Fibroblast of lung (primary cell): ENCODE measurements around the gene PRRX2. TPM values are rescaled to one million over a fixed set of nuclear protein-coding genes. Genes with fewer than 3 reads are reported as not detected.

Source experiments
- DNase-seq, 2 donors: peaks; one replicate each; pipeline versions ENCODE4 v3.0.0 to v3.0.0-alpha.2; 2010; ENCODE audit warnings: low read depth in 2 of 2
- H2AFZ ChIP-seq: 2 replicates; pipeline ENCODE4 v1.5.1; 2012; ENCODE audit warnings: low read length, control low read depth, inconsistent platforms
- H3K27ac ChIP-seq: 2 replicates; pipeline ENCODE4 v1.5.1; 2011; ENCODE audit warnings: low read length, control low read depth; ENCODE audit not compliant: insufficient read depth
- H3K27me3 ChIP-seq: 2 replicates; pipeline ENCODE4 v1.5.1; 2011; ENCODE audit warnings: mild to moderate bottlenecking, low read length; ENCODE audit not compliant: control insufficient read depth, insufficient read depth
- H3K36me3 ChIP-seq: 2 replicates; pipeline ENCODE4 v1.5.1; 2011; ENCODE audit warnings: low read length; ENCODE audit not compliant: control insufficient read depth, insufficient read depth
- H3K4me1 ChIP-seq: 2 replicates; pipeline ENCODE4 v1.5.1; 2011; ENCODE audit warnings: low read length; ENCODE audit not compliant: control insufficient read depth, insufficient read depth; ENCODE audit errors: extremely low read depth
- H3K4me2 ChIP-seq: 2 replicates; pipeline ENCODE4 v1.5.1; 2011; ENCODE audit warnings: low read length, control low read depth; ENCODE audit not compliant: insufficient read depth; ENCODE audit errors: extremely low read depth
- H3K4me3 ChIP-seq, 4 experiments: fragments of 200-600 bp in 1 of 4; sonication (generic) in 1 of 4; replicated peaks in 1 of 4; 2 replicates each; pipeline ENCODE4 v1.5.1; 2011 to 2016; ENCODE audit warnings: low read length in 4 of 4, low read depth in 3 of 4, mild to moderate bottlenecking in 3 of 4, control low read depth in 2 of 4, inconsistent platforms in 1 of 4, mixed read lengths in 1 of 4; ENCODE audit not compliant: insufficient read depth in 1 of 4; ENCODE audit errors: control extremely low read depth in 1 of 4
- H3K79me2 ChIP-seq: 2 replicates; pipeline ENCODE4 v1.5.1; 2012; ENCODE audit warnings: mild to moderate bottlenecking, low read length, inconsistent platforms; ENCODE audit not compliant: control insufficient read depth, insufficient read depth
- H3K9ac ChIP-seq: 2 replicates; pipeline ENCODE4 v1.5.1; 2011; ENCODE audit warnings: mild to moderate bottlenecking, low read length, control low read depth; ENCODE audit not compliant: insufficient read depth
- H3K9me3 ChIP-seq: 2 replicates; pipeline ENCODE4 v1.5.1; 2012; ENCODE audit warnings: low read depth, low read length; ENCODE audit not compliant: control insufficient read depth, insufficient read depth
- H4K20me1 ChIP-seq: 2 replicates; pipeline ENCODE4 v1.5.1; 2011; ENCODE audit warnings: low read length; ENCODE audit not compliant: control insufficient read depth, insufficient read depth; ENCODE audit errors: extremely low read depth
- CTCF ChIP-seq, 2 donors: IDR thresholded peaks in 1 of 2; conservative IDR thresholded peaks in 1 of 2; 1 replicate in 1 of 2; 2 replicates in 1 of 2; pipeline ENCODE4 v1.5.1; 2011 to 2012; ENCODE audit warnings: low read length in 2 of 2, control low read depth in 1 of 2, inconsistent platforms in 1 of 2, low read depth in 1 of 2, mild to moderate bottlenecking in 1 of 2
- EZH2 ChIP-seq: IDR thresholded peaks from 2 replicates; pipeline ENCODE4 v1.5.1; 2012; ENCODE audit warnings: low read length, control low read depth, mild to moderate bottlenecking; ENCODE audit errors: missing control alignments
- polyA plus RNA-seq, 2 donors: library from polyadenylated mRNA; depleted of rRNA in 1 of 2; stranded (reverse) in 1 of 2; unstranded in 1 of 2; fragments of >200 nt; gene quantifications; 2 replicates each; pipeline ENCODE4 v1.2.1, GENCODE V29; 2011 to 2012; ENCODE audit warnings: missing spikeins in 1 of 2
- total RNA-seq: library from RNA; depleted of rRNA; stranded (reverse); fragments of >200 nt; gene quantifications from 2 replicates; pipeline ENCODE4 v1.2.1, GENCODE V29; 2014

Gene PRRX2
- total and polyA plus RNA-seq, 2 donors (not counting 1 experiment from before 2014, with no cell fraction given): 4.4 to 11.7 TPM

GRCh38 chr9:129740666-129741464 lies 75.4 kb downstream of the PRRX2 start:
- Histone ChIP-seq H3K36me3 (no peaks in the 10 kb centered on the region), H3K4me1 (no peaks in the 10 kb centered on the region), H3K27me3 (peaks cover 2% of the 10 kb centered on the region), H3K27ac (no peak overlapping the region), H3K9me3 (no peaks in the 10 kb centered on the region), H3K4me3 (no peak overlapping the region), H3K4me2 (no peak overlapping the region), H3K79me2 (no peaks in the 10 kb centered on the region), H4K20me1 (no peaks in the 10 kb centered on the region), H2AFZ (no peak overlapping the region), H3K9ac (no peak overlapping the region)
- no peak for TF ChIP-seq CTCF (conservative IDR thresholded peaks at IDR 0.05 in 1 of 2, IDR thresholded peaks at IDR 0.05 in 1 of 2; ENCODE audit: low read depth in 1 of 2, low read length in 2 of 2)
- TF ChIP-seq EZH2: no peak
- no peak for DNase-seq

- H3K4me2 ChIP-seq: no peak overlapping the region
- no peak for DNase-seq
- H2AFZ ChIP-seq: no peak overlapping the region
- no peaks in the 10 kb centered on the region for H3K79me2 ChIP-seq
- no peak overlapping the region for H3K27ac ChIP-seq
- H4K20me1 ChIP-seq: no peaks in the 10 kb centered on the region
- peaks cover 9% of the 10 kb centered on the region for H3K4me1 ChIP-seq
- H3K4me3 ChIP-seq: no peak overlapping the region
- H3K9ac ChIP-seq: no peak overlapping the region
- H3K36me3 ChIP-seq: no peaks in the 10 kb centered on the region
- no peak for TF ChIP-seq EZH2
- no peak for TF ChIP-seq CTCF (conservative IDR thresholded peaks at IDR 0.05 in 1 of 2, IDR thresholded peaks at IDR 0.05 in 1 of 2; ENCODE audit: low read depth in 1 of 2, low read length in 2 of 2)
- H3K27me3 ChIP-seq: peaks cover 2% of the 10 kb centered on the region
- no peaks in the 10 kb centered on the region for H3K9me3 ChIP-seq
Measured at GRCh38 chr9:129745200-129745599, 79.8 kb downstream of the PRRX2 start.

GRCh38 chr9:129746092-129746777 lies 80.8 kb downstream of the PRRX2 start:
- Histone ChIP-seq H3K9me3 (no peaks in the 10 kb centered on the region), H3K27me3 (peaks cover 2% of the 10 kb centered on the region), H3K27ac (no peak overlapping the region), H4K20me1 (no peaks in the 10 kb centered on the region), H3K36me3 (no peaks in the 10 kb centered on the region), H3K9ac (no peak overlapping the region), H2AFZ (no peak overlapping the region), H3K79me2 (no peaks in the 10 kb centered on the region), H3K4me2 (no peak overlapping the region), H3K4me1 (peaks cover 9% of the 10 kb centered on the region), H3K4me3 (no peak overlapping the region)
- no peak for TF ChIP-seq CTCF (conservative IDR thresholded peaks at IDR 0.05 in 1 of 2, IDR thresholded peaks at IDR 0.05 in 1 of 2; ENCODE audit: low read depth in 1 of 2, low read length in 2 of 2)
- TF ChIP-seq EZH2: no peak
- DNase-seq: peak; percentile 38 to 78
